ENCODE results near the gene GRAMD2A. TPM values are rescaled to one million over a fixed set of nuclear protein-coding genes. Genes with fewer than 3 reads are reported as not detected.
A peak's percentile ranks its signal among the peaks of the same experiment; 100 is the strongest.

The GRAMD2A gene
- total RNA-seq, 1 experiment from 2014 or later = 1.3 TPM

DNA sequence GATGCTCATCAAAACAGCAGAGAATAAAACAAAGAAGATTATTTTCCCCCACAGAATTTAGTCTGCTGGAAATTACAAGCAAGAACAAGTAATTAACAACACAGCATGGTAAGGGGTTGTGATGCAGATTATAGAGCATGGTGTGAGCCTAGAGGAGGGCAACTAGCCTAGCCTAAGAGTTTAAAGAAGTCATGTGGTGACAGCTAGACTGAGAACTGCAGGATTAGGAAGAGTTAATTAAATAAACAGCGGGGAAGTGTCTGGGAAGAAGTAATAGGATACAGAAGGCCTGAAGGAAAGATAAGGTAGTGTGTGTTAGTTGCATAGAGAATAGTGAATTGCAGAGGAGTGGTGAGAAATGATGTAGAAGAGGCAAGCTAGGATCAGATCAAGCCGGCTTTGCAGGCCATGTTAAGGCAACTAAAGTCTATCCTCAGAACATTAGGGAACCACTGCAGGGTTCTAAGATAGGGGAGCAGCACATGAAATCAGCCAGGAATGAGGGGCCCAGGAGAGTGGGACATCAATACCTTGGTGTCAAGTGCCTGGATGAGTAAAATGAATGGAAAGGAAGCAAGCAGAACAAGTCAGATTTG lies 45.3 kb upstream of the GRAMD2A start:
- no peak overlapping the region for H2BK12ac ChIP-seq (ENCODE audit: insufficient read length, low read depth, low read length)
- no peak overlapping the region for H4K91ac ChIP-seq (ENCODE audit: insufficient read length, low read depth, low read length)
- H3K23ac ChIP-seq (ENCODE audit: insufficient read length, low read depth, low read length) = no peak overlapping the region
- H3K4me1 ChIP-seq (ENCODE audit: insufficient read depth, low read length) = no peaks in the 10 kb centered on the region
- peaks cover 6% of the 10 kb centered on the region; the same call in 1 of the 2 replicates for H3K27me3 ChIP-seq (ENCODE audit: insufficient read depth, low read length)
- no peak overlapping the region for H3K14ac ChIP-seq (ENCODE audit: insufficient read depth, low read length)
- H3K4ac ChIP-seq (ENCODE audit: low read depth, low read length) = no peak overlapping the region
- H3K9me3 Mint-ChIP-seq = no peaks in the 10 kb centered on the region; a peak in 1 of 5 replicates
- H3K9me3 ChIP-seq (ENCODE audit: control insufficient read depth, low read depth, low read length) = no peaks in the 10 kb centered on the region
- no peak overlapping the region for H2BK15ac ChIP-seq (ENCODE audit: low read depth, low read length)
- H3K9ac ChIP-seq (ENCODE audit: extremely low read depth, insufficient read length, low read length) = no peak overlapping the region
- no peak overlapping the region; a peak in 1 of 7 replicates for H3K27ac Mint-ChIP-seq
- H3K27ac ChIP-seq (ENCODE audit: insufficient read length, low read depth, low read length) = no peak overlapping the region
- H3K27me3 Mint-ChIP-seq (ENCODE audit: low read depth) = peaks cover 88% of the 10 kb centered on the region
- H2AFZ ChIP-seq (ENCODE audit: low read length) = no peak overlapping the region
- H4K5ac ChIP-seq (ENCODE audit: insufficient read length, low read depth, low read length) = no peak overlapping the region
- no peak overlapping the region for H4K8ac ChIP-seq (replicated peaks; ENCODE audit: insufficient read length, low read depth, low read length)
- TF ChIP-seq, protein P1, sequence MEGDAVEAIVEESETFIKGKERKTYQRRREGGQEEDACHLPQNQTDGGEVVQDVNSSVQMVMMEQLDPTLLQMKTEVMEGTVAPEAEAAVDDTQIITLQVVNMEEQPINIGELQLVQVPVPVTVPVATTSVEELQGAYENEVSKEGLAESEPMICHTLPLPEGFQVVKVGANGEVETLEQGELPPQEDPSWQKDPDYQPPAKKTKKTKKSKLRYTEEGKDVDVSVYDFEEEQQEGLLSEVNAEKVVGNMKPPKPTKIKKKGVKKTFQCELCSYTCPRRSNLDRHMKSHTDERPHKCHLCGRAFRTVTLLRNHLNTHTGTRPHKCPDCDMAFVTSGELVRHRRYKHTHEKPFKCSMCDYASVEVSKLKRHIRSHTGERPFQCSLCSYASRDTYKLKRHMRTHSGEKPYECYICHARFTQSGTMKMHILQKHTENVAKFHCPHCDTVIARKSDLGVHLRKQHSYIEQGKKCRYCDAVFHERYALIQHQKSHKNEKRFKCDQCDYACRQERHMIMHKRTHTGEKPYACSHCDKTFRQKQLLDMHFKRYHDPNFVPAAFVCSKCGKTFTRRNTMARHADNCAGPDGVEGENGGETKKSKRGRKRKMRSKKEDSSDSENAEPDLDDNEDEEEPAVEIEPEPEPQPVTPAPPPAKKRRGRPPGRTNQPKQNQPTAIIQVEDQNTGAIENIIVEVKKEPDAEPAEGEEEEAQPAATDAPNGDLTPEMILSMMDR (conservative IDR thresholded peaks at IDR 0.05) = no peak
- H3K4me2 ChIP-seq (ENCODE audit: insufficient read depth, insufficient read length, low read length) = no peak overlapping the region
- peaks cover 24 to 25% of the 10 kb centered on the region in 2 experiments for H3K4me1 Mint-ChIP-seq
- H3T11ph ChIP-seq (ENCODE audit: low read length) = no peak overlapping the region
- H2BK20ac ChIP-seq (ENCODE audit: low read depth, low read length, poor library complexity, severe bottlenecking) = no peak overlapping the region
- H2BK120ac ChIP-seq (ENCODE audit: low read depth, low read length, poor library complexity, severe bottlenecking) = no peak overlapping the region
- no peaks in the 10 kb centered on the region for H3K79me2 ChIP-seq (ENCODE audit: insufficient read depth, low read length)
- no peak overlapping the region for H2AK5ac ChIP-seq (ENCODE audit: insufficient read length, low read length)
- peak overlapping the region in 1 of 2 experiments; percentile 40; a peak in 1 of 5 replicates for H3K4me3 Mint-ChIP-seq
- H3K18ac ChIP-seq (ENCODE audit: insufficient read length, low read depth, low read length) = no peak overlapping the region
- no peak overlapping the region for H2BK5ac ChIP-seq (ENCODE audit: insufficient read length, low read length)
- WGBS (ENCODE audit: extremely low coverage, insufficient read length, low lambda C conversion rate) = no CpG with 5 or more reads among the region's 2 CpGs
- peaks cover 39 to 71% (median 52%) of the 10 kb centered on the region in 3 experiments for H3K36me3 Mint-ChIP-seq (ENCODE audit: insufficient read depth in 1 of 3, low read depth in 3 of 3)
- no peak for DNase-seq
- H3K23me2 ChIP-seq (ENCODE audit: insufficient read length, low read depth, low read length, poor library complexity, severe bottlenecking) = no peaks in the 10 kb centered on the region
- no peak overlapping the region for H3K56ac ChIP-seq (ENCODE audit: insufficient read length, low read depth, low read length)
- no peaks in the 10 kb centered on the region for H4K20me1 ChIP-seq (ENCODE audit: control insufficient read depth, insufficient read depth, insufficient read length)
- no peaks in the 10 kb centered on the region for H3K79me1 ChIP-seq (ENCODE audit: insufficient read depth, low read depth, low read length, poor library complexity, severe bottlenecking)
